ENCODE measurements around the gene PUM2. TPM values are rescaled to one million over a fixed set of nuclear protein-coding genes. Genes with fewer than 3 reads are reported as not detected.
"Not testable (repeated sequence)": the region's sequence is repeated elsewhere in the genome, so short reads cannot be mapped to it uniquely, and the experiment has no call there.

The PUM2 gene
- total RNA-seq, 1 donor from 2014 or later, result 123 TPM

DNA sequence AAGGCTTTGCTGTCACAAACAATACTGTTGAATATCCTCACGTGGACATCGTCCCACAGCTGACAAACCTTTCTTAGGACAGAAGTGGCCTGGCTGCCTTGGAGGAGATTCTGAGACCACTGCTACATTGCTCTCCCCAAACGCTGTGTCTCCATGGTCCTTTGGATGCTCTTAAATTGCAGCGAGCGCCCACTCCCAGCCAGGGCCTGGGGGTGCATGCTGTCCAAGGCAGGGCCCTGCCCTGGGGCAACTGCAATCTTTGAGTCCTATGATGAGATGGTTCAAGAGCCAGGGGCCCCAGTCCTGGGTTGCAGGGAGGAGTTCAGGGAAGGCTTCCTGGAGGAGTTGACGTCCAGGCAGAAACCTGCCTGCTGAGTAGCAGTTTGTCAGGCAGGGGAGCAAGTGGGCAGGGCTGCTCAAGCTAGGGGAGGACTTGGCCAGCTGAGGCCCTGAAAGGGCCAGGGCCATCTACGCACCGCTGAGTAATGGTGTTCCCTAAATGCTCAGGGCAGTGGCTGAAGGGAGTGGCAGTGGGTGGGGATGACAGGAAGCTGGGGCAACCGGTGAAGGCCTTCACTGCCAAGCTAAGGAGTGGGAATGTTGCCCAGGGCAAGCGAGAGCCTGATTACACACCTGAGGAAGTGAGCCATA is 114.9 kb downstream of the PUM2 start:
- DNase-seq (ENCODE audit: low spot score, unreplicated experiment), result no peak
- H3K27ac Mint-ChIP-seq, result no peak overlapping the region
- peaks cover 8% of the 10 kb centered on the region for H3K9me3 Mint-ChIP-seq (ENCODE audit: low read depth)
- no peak overlapping the region for H3K4me3 Mint-ChIP-seq (ENCODE audit: low read depth)
- TF ChIP-seq, protein P1, sequence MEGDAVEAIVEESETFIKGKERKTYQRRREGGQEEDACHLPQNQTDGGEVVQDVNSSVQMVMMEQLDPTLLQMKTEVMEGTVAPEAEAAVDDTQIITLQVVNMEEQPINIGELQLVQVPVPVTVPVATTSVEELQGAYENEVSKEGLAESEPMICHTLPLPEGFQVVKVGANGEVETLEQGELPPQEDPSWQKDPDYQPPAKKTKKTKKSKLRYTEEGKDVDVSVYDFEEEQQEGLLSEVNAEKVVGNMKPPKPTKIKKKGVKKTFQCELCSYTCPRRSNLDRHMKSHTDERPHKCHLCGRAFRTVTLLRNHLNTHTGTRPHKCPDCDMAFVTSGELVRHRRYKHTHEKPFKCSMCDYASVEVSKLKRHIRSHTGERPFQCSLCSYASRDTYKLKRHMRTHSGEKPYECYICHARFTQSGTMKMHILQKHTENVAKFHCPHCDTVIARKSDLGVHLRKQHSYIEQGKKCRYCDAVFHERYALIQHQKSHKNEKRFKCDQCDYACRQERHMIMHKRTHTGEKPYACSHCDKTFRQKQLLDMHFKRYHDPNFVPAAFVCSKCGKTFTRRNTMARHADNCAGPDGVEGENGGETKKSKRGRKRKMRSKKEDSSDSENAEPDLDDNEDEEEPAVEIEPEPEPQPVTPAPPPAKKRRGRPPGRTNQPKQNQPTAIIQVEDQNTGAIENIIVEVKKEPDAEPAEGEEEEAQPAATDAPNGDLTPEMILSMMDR (IDR thresholded peaks at IDR 0.05; ENCODE audit: unreplicated experiment), result no peak
- peaks cover 3% of the 10 kb centered on the region for H3K4me1 Mint-ChIP-seq (ENCODE audit: low read depth)
- no peaks in the 10 kb centered on the region for H3K36me3 Mint-ChIP-seq (ENCODE audit: insufficient read depth)
- peaks cover 3% of the 10 kb centered on the region for H3K27me3 Mint-ChIP-seq

DNA sequence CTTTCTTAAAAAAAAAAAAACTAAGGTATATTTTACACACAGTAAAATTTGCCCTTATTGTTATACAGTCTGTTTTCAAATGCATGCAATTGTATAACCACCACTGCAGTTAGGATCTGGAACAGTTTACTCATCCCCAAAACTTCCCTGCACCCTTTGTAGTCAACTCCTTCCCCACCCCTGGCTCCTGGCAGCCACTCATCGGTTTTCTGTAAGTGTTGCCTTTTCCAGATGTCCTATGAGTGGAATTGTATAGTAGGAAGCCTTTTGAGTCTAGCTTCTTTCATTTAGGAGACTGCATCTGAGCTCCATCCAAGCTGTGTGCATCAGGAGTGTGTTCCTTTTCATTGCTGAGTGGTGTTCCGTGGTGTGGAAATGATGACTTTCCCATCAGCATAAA is 116.0 kb downstream of the PUM2 start:
- not testable (repeated sequence) for H3K27ac Mint-ChIP-seq

DNA sequence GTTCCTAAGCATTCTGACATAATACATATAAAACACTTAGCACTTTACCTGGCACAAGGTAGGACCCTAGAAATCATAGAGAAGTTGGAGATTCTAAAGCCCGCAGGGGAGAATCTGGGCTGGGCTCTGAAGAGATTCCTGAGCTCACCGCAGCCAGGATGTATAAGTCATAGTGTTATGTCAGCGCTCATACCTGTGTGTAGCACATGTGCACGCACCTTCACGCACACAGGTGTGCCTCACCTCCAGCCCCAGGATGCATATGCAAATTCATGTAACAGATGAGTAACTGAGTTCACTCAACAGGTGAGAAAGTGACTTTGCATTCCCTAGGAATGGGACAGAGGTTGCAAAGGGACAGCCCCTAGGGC is 117.8 kb downstream of the PUM2 start:
- Mint-ChIP-seq H3K36me3 (ENCODE audit: insufficient read depth) (no peaks in the 10 kb centered on the region), H3K4me3 (ENCODE audit: low read depth) (no peak overlapping the region), H3K9me3 (ENCODE audit: low read depth) (peaks cover 4% of the 10 kb centered on the region), H3K27me3 (peaks cover 9% of the 10 kb centered on the region), H3K4me1 (ENCODE audit: low read depth) (peaks cover 3% of the 10 kb centered on the region), H3K27ac (no peak overlapping the region)
- TF ChIP-seq, protein P1 (IDR thresholded peaks at IDR 0.05; ENCODE audit: unreplicated experiment), result no peak
- DNase-seq (ENCODE audit: low spot score, unreplicated experiment), result no peak

More for the DNA sequence above, 116.0 kb downstream of the PUM2 start:
- H3K36me3 Mint-ChIP-seq (ENCODE audit: insufficient read depth); H3K4me1 Mint-ChIP-seq (ENCODE audit: low read depth); H3K9me3 Mint-ChIP-seq (ENCODE audit: low read depth); H3K27me3 Mint-ChIP-seq; H3K4me3 Mint-ChIP-seq (ENCODE audit: low read depth); DNase-seq (ENCODE audit: low spot score, unreplicated experiment): not testable (repeated sequence)

DNA sequence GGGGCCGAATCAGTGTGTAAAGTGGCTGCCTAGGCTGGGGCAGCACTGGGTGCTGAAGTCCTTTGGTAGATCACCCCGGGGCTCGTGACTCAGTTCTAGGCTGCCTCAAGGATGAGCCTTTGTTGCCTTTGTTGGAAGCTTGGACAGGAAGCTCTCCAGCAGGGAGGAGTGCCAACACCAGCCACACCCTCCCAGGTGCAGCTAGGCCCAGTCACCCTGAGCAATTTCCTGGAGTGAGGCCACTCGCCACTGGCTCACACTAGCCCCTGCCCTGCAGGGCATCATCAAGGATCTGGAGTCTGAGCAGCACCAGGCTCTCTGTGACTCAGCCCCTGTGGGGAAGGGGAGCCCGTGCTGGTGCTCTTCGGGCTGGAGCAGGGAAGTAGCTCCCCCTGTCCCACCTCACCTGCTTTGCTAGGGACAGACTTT is 119.0 kb downstream of the PUM2 start:
- Mint-ChIP-seq H3K27me3 (peaks cover 12% of the 10 kb centered on the region), H3K9me3 (ENCODE audit: low read depth) (no peaks in the 10 kb centered on the region), H3K27ac (no peak overlapping the region), H3K4me1 (ENCODE audit: low read depth) (peaks cover 3% of the 10 kb centered on the region), H3K36me3 (ENCODE audit: insufficient read depth) (no peaks in the 10 kb centered on the region), H3K4me3 (ENCODE audit: low read depth) (no peak overlapping the region)
- DNase-seq (ENCODE audit: low spot score, unreplicated experiment), result no peak
- TF ChIP-seq, protein P1 (IDR thresholded peaks at IDR 0.05; ENCODE audit: unreplicated experiment), result no peak

DNA sequence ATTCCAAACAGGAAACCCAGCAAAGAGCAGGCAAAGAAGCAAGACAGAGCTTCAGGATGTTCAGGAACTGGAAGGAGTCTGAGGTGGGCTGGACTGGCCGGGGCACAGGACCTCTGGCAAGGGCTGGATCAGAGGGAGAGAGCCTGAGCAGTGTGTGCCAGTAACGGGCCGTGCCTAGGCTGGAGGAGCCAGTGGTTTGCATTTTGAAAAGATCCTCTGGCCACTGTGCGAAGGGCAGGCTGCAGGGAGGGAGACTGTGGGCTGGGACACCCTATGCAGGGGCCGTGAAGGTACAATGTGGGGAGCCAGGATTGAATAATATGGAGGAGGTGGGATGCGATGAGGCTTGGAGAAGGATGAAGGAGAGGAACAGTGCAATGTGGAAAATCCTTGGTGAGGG is 119.5 kb downstream of the PUM2 start:
- H3K27me3 Mint-ChIP-seq, result peaks cover 12% of the 10 kb centered on the region
- no peak overlapping the region for H3K27ac Mint-ChIP-seq
- H3K4me3 Mint-ChIP-seq (ENCODE audit: low read depth), result no peak overlapping the region
- H3K36me3 Mint-ChIP-seq (ENCODE audit: insufficient read depth), result no peaks in the 10 kb centered on the region
- no peak for DNase-seq (ENCODE audit: low spot score, unreplicated experiment)
- H3K9me3 Mint-ChIP-seq (ENCODE audit: low read depth), result no peaks in the 10 kb centered on the region
- TF ChIP-seq, protein P1 (IDR thresholded peaks at IDR 0.05; ENCODE audit: unreplicated experiment), result no peak
- H3K4me1 Mint-ChIP-seq (ENCODE audit: low read depth), result peaks cover 3% of the 10 kb centered on the region

DNA sequence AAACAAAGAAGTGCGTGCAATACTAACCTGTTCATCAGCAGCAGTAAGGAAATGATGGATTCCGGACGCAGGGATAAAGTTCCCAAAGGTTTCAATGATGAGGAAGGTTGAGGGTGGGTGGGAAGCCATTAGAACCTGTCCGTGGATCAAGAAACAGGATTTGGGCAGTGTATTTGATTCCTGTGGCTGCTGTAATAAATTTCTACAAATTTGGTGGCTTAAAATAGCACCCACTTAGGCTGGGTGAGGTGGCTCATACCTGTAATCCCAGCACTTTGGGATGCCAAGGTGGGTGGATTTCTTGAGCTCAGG is 120.6 kb downstream of the PUM2 start:
- Mint-ChIP-seq H3K36me3 (ENCODE audit: insufficient read depth) (no peaks in the 10 kb centered on the region), H3K4me3 (ENCODE audit: low read depth) (no peak overlapping the region), H3K27me3 (peaks cover 12% of the 10 kb centered on the region), H3K27ac (peak overlapping the region; percentile 59), H3K4me1 (ENCODE audit: low read depth) (peaks cover 7% of the 10 kb centered on the region), H3K9me3 (ENCODE audit: low read depth) (no peaks in the 10 kb centered on the region)
- no peak for DNase-seq (ENCODE audit: low spot score, unreplicated experiment)
- TF ChIP-seq, protein P1 (IDR thresholded peaks at IDR 0.05; ENCODE audit: unreplicated experiment), result no peak

Measured in progenitor cell of endocrine pancreas (in vitro differentiated cells).